Subcutaneous abdominal adipose tissue (tissue), 5 donors: Measurements from ENCODE around the gene EIF4EBP2.
A peak's percentile ranks its signal among the peaks of the same experiment; 100 is the strongest.

ENCODE experiments used
- H3K27ac ChIP-seq: one replicate; pipeline ENCODE4 v1.7.0; 2013; ENCODE audit warnings: low read depth, mild to moderate bottlenecking, inconsistent platforms, low read length, moderate library complexity
- H3K27me3 ChIP-seq, 5 donors: one replicate each; pipeline ENCODE4 v1.7.0; 2013; ENCODE audit warnings: low read length in 5 of 5, inconsistent platforms in 1 of 5; ENCODE audit not compliant: control insufficient read depth in 5 of 5, insufficient read depth in 4 of 5
- H3K36me3 ChIP-seq, 5 donors: one replicate each; pipeline ENCODE4 v1.7.0; 2013; ENCODE audit warnings: low read length in 5 of 5; ENCODE audit not compliant: control insufficient read depth in 5 of 5, insufficient read depth in 5 of 5
- H3K4me1 ChIP-seq, 5 donors: one replicate each; pipeline ENCODE4 v1.7.0; 2013; ENCODE audit warnings: low read length in 5 of 5, mild to moderate bottlenecking in 3 of 5, moderate library complexity in 1 of 5; ENCODE audit not compliant: control insufficient read depth in 5 of 5, insufficient read depth in 5 of 5
- H3K4me3 ChIP-seq, 5 donors: one replicate each; pipeline ENCODE4 v1.7.0; 2013; ENCODE audit warnings: low read length in 5 of 5, low read depth in 1 of 5
- H3K9ac ChIP-seq, 5 donors: one replicate each; pipeline ENCODE4 v1.7.0; 2013; ENCODE audit warnings: low read length in 5 of 5, mild to moderate bottlenecking in 4 of 5, moderate library complexity in 3 of 5
- H3K9me3 ChIP-seq, 5 donors: one replicate each; pipeline ENCODE4 v1.7.0; 2013; ENCODE audit warnings: low read length in 5 of 5; ENCODE audit not compliant: control insufficient read depth in 5 of 5
- donor health status: healthy.
- donor health status: healthy.
- donor health status: healthy.
- donor health status: healthy.
- donor health status: healthy.

EIF4EBP2 gene

GRCh38 chr10:70459061-70459773 is 55.3 kb downstream of the EIF4EBP2 start:
- Histone ChIP-seq H3K36me3 (no peaks in the 10 kb centered on the region), H3K27me3 (peaks cover 0 to 2% (median 0%) of the 10 kb centered on the region in 5 donors), H3K4me3 (peak overlapping the region in 2 of 5 donors; percentile 3 to 46), H3K9ac (no peak overlapping the region), H3K4me1 (peaks cover 2 to 43% (median 41%) of the 10 kb centered on the region in 5 donors), H3K27ac (no peak overlapping the region), H3K9me3 (no peaks in the 10 kb centered on the region)

- H3K27me3 ChIP-seq: peaks cover 0 to 2% (median 0%) of the 10 kb centered on the region in 5 donors
- H3K9me3 ChIP-seq: no peaks in the 10 kb centered on the region
- H3K36me3 ChIP-seq: no peaks in the 10 kb centered on the region
- H3K4me3 ChIP-seq: peak overlapping the region in 2 of 5 donors; percentile 1 to 3
- peaks cover 2 to 43% (median 41%) of the 10 kb centered on the region in 5 donors for H3K4me1 ChIP-seq
- H3K27ac ChIP-seq: no peak overlapping the region
- peak overlapping the region in 1 of 5 donors; percentile 18 for H3K9ac ChIP-seq
Measured at GRCh38 chr10:70459774-70460490, 56.0 kb downstream of the EIF4EBP2 start.

- Histone ChIP-seq H3K9ac (no peak overlapping the region), H3K4me3 (no peak overlapping the region), H3K27me3 (peaks cover 0 to under 1% (median 0%) of the 10 kb centered on the region in 5 donors), H3K9me3 (no peaks in the 10 kb centered on the region), H3K36me3 (no peaks in the 10 kb centered on the region), H3K27ac (no peak overlapping the region), H3K4me1 (peaks cover 2 to 43% (median 41%) of the 10 kb centered on the region in 5 donors)
Measured at GRCh38 chr10:70461397-70462348, 57.7 kb downstream of the EIF4EBP2 start.

- Histone ChIP-seq H3K27ac (no peak overlapping the region), H3K4me3 (no peak overlapping the region), H3K36me3 (no peaks in the 10 kb centered on the region), H3K27me3 (no peaks in the 10 kb centered on the region), H3K4me1 (peaks cover 2 to 43% (median 41%) of the 10 kb centered on the region in 5 donors), H3K9me3 (no peaks in the 10 kb centered on the region), H3K9ac (no peak overlapping the region)
Measured at GRCh38 chr10:70462349-70462984, 58.5 kb downstream of the EIF4EBP2 start.

- Histone ChIP-seq H3K4me1 (peaks cover 0 to 21% (median 16%) of the 10 kb centered on the region in 5 donors), H3K36me3 (no peaks in the 10 kb centered on the region), H3K9ac (no peak overlapping the region), H3K9me3 (no peaks in the 10 kb centered on the region), H3K27me3 (peaks cover 0 to 4% (median 0%) of the 10 kb centered on the region in 5 donors), H3K4me3 (no peak overlapping the region), H3K27ac (no peak overlapping the region)
Measured at GRCh38 chr10:70465278-70465677, 61.3 kb downstream of the EIF4EBP2 start.

- H3K27me3 ChIP-seq: peaks cover 0 to 4% (median 0%) of the 10 kb centered on the region in 5 donors
- no peak overlapping the region for H3K4me3 ChIP-seq
- H3K4me1 ChIP-seq: peaks cover 0 to 21% (median 15%) of the 10 kb centered on the region in 5 donors
- H3K36me3 ChIP-seq: no peaks in the 10 kb centered on the region
- no peak overlapping the region for H3K9ac ChIP-seq
- no peaks in the 10 kb centered on the region for H3K9me3 ChIP-seq
- H3K27ac ChIP-seq: no peak overlapping the region
Measured at GRCh38 chr10:70465832-70466231, 61.9 kb downstream of the EIF4EBP2 start.

- no peaks in the 10 kb centered on the region for H3K9me3 ChIP-seq
- H3K4me3 ChIP-seq: no peak overlapping the region
- H3K27me3 ChIP-seq: peaks cover 0 to 4% (median 0%) of the 10 kb centered on the region in 5 donors
- no peak overlapping the region for H3K27ac ChIP-seq
- H3K4me1 ChIP-seq: peaks cover 0 to 13% (median 10%) of the 10 kb centered on the region in 5 donors
- no peaks in the 10 kb centered on the region for H3K36me3 ChIP-seq
- no peak overlapping the region for H3K9ac ChIP-seq
Measured at GRCh38 chr10:70466951-70467350, 63.0 kb downstream of the EIF4EBP2 start.

GRCh38 chr10:70472799-70473454 is 69.0 kb downstream of the EIF4EBP2 start:
- Histone ChIP-seq H3K4me3 (no peak overlapping the region), H3K9ac (no peak overlapping the region)

GRCh38 chr10:70474780-70475179 is 70.8 kb downstream of the EIF4EBP2 start:
- H3K4me3 ChIP-seq: no peak overlapping the region
- peaks cover 2 to 24% (median 20%) of the 10 kb centered on the region in 5 donors for H3K4me1 ChIP-seq
- H3K27me3 ChIP-seq: peaks cover 0 to 8% (median 4%) of the 10 kb centered on the region in 5 donors
- H3K36me3 ChIP-seq: no peaks in the 10 kb centered on the region
- no peak overlapping the region for H3K9ac ChIP-seq
- H3K27ac ChIP-seq: no peak overlapping the region
- no peaks in the 10 kb centered on the region for H3K9me3 ChIP-seq

More at GRCh38 chr10:70472799-70473454, 69.0 kb downstream of the EIF4EBP2 start:
- no peak overlapping the region for H3K27ac ChIP-seq
- no peaks in the 10 kb centered on the region for H3K9me3 ChIP-seq
- peaks cover 0 to 8% (median 0%) of the 10 kb centered on the region in 5 donors for H3K27me3 ChIP-seq
- H3K36me3 ChIP-seq: no peaks in the 10 kb centered on the region
- peaks cover 0 to 10% (median 5%) of the 10 kb centered on the region in 5 donors for H3K4me1 ChIP-seq
